ENCODE measurements around the gene SECISBP2. TPM values are rescaled to one million over a fixed set of nuclear protein-coding genes. Genes with fewer than 3 reads are reported as not detected.

Gene SECISBP2
- total RNA-seq, 1 donor from 2014 or later: 16.4 TPM

DNA sequence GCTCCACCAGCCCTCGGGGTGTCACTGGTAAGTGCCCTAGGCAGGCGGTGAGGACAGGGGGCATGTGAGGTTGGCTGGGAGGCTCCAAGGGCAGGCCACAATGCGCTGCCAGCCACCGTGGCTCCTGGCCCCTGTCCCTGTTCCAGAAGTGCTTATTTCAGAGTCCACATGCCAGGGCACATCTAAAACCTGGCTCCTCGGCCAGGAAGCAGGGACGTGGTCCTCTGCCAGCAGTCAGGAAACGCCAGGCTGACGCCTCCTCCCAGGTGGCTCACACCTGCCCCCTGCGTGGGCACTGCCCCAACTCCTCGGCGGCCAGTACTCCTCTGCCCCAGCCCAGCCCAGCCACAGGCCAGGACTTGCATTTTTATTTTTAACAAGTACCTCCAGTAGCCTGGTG is 68.5 kb downstream of the SECISBP2 start:
- DNase-seq (ENCODE audit: missing footprints) (no peak), ATAC-seq (peak; percentile 79)
- intact Hi-C loops (cut with DNase I): loop anchor here (10.0 kb wide), 2 partner anchors 108 to 158 kb away; partner anchors contain the start of gene SEMA4D

GRCh38 chr9:89387197-89387849 is 69.0 kb downstream of the SECISBP2 start:
- intact Hi-C loops (cut with DNase I): loop anchor here (10.0 kb wide), 2 partner anchors 107 to 157 kb away; partner anchors contain the start of gene SEMA4D
- no peak for DNase-seq (ENCODE audit: missing footprints)

DNA sequence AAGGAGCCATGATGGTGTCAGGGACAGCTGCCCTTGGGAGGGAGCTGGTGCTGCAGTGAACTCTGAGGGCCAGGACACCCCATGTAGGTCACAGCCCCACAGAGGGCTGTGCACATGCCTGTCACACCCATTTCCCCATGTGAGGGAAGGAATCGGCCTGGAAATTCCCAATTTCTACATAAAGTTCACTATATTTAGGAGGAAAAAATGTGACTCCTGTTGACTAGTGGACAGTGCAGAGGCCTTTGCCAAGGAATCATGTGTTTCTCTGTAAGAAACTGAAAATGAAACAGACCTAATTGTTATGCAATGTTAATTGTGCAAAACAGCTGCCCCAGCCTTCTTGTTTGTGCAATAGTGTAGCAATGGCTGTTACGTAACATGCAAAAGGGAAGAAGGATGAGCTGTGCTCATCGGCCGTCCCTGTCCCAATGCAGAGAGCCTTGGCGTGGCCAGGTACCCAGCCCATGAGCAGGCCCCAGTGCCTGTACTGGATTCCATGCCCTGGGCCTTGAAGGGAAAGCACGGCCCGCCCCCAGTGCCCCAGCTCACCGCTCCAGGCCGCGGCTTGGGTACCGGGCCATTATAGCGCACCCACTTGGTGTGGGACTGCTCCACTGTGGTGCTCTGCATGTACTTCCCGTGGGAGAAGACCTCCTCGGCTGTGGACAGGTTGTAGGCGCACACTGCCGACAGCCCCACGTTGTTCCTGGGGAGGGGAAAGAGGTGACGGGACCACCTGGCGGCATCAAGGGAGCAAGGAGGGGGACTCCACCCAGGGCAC is 70.0 kb downstream of the SECISBP2 start:
- DNase-seq (ENCODE audit: missing footprints) (peak; percentile 84), ATAC-seq (peak; percentile 77)
- intact Hi-C loops (cut with DNase I): loop anchor here (10.0 kb wide), 2 partner anchors 107 to 157 kb away; partner anchors contain the start of gene SEMA4D

More at GRCh38 chr9:89387197-89387849, 69.0 kb downstream of the SECISBP2 start:
- ATAC-seq: no peak

- DNase-seq (ENCODE audit: missing footprints) (no peak), ATAC-seq (no peak)
These were observed 70.5 kb downstream of the SECISBP2 start for GRCh38 chr9:89388868-89389177.

DNA sequence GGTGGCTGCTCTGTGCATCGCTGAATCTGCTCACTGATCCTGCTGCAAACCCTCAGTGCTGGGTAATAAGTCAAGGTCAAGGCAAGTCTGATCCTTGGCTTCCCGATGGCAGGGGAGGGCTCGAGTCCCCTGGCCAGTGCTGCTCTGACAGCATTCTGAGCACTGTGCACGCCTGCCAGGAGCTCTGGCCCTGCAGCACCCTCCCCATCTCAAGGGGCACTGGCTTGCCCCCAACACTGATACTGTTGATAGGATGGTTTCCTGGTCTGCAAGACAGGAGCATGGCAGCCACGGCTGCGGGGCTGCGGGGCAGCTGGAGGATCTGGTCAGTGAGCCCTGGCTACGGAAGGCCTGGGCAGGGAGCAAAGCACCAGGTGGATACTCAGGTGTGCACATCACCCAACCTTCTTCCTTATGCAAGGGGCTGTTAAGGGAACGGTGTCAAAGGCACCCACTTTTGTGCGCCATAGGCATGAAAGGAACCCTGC is 71.8 kb downstream of the SECISBP2 start:
- DNase-seq (ENCODE audit: missing footprints) (no peak), ATAC-seq (no peak)
- intact Hi-C loops (cut with DNase I): no loop called here

More at GRCh38 chr9:89388868-89389177, 70.5 kb downstream of the SECISBP2 start:
- intact Hi-C loops (cut with DNase I): loop anchor here (10.0 kb wide), 2 partner anchors 106 to 156 kb away; partner anchors contain the start of gene SEMA4D

- ATAC-seq: no peak
These were observed 72.3 kb downstream of the SECISBP2 start for GRCh38 chr9:89390578-89391116.

GRCh38 chr9:89391585-89391984 is 73.3 kb downstream of the SECISBP2 start:
- intact Hi-C loops (cut with DNase I): no loop called here
- ATAC-seq: no peak

More at GRCh38 chr9:89390578-89391116, 72.3 kb downstream of the SECISBP2 start:
- intact Hi-C loops (cut with DNase I): no loop called here
- DNase-seq (ENCODE audit: missing footprints): no peak

GRCh38 chr9:89394412-89394811 is 76.1 kb downstream of the SECISBP2 start:
- intact Hi-C loops (cut with DNase I): no loop called here
- ATAC-seq (no peak), DNase-seq (ENCODE audit: missing footprints) (no peak)

More at GRCh38 chr9:89391585-89391984, 73.3 kb downstream of the SECISBP2 start:
- DNase-seq (ENCODE audit: missing footprints): no peak

GRCh38 chr9:89395931-89396710 is 77.8 kb downstream of the SECISBP2 start:
- ATAC-seq (no peak), DNase-seq (ENCODE audit: missing footprints) (no peak)
- intact Hi-C loops (cut with DNase I): no loop called here

- no peak for DNase-seq (ENCODE audit: missing footprints)
- intact Hi-C loops (cut with DNase I): no loop called here
- ATAC-seq: no peak
These were observed 79.2 kb downstream of the SECISBP2 start for GRCh38 chr9:89397471-89397870.

GRCh38 chr9:89398621-89399020 is 80.3 kb downstream of the SECISBP2 start:
- intact Hi-C loops (cut with DNase I): no loop called here
- no peak for DNase-seq (ENCODE audit: missing footprints)
- ATAC-seq: no peak

GRCh38 chr9:89400403-89401116 is 82.3 kb downstream of the SECISBP2 start:
- ATAC-seq: peak; percentile 59
- no peak for DNase-seq (ENCODE audit: missing footprints)
- intact Hi-C loops (cut with DNase I): no loop called here

GRCh38 chr9:89402695-89403427 is 84.6 kb downstream of the SECISBP2 start:
- ATAC-seq (no peak), DNase-seq (ENCODE audit: missing footprints) (no peak)
- intact Hi-C loops (cut with DNase I): no loop called here

DNA sequence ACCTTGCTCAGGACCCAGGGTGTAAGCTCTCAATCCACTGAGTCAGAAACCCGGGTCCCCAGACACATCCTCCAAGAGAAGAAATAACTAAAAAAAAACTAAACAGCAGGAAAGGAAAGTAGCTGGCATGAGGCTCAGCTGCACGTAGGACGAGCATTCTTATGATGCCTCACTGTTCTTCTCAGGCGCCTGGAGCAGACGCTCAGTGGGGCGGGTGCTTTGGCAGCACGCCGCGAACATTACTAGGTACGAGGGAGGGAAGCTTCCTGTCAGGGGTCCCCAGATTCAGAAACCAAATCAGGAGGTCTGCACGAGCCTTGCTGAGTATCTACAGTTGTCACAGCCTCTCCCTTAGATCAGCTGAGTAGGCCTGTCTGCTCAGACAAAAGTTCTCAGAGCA is 85.8 kb downstream of the SECISBP2 start:
- DNase-seq (ENCODE audit: missing footprints): no peak
- no peak for ATAC-seq
- intact Hi-C loops (cut with DNase I): no loop called here

DNA sequence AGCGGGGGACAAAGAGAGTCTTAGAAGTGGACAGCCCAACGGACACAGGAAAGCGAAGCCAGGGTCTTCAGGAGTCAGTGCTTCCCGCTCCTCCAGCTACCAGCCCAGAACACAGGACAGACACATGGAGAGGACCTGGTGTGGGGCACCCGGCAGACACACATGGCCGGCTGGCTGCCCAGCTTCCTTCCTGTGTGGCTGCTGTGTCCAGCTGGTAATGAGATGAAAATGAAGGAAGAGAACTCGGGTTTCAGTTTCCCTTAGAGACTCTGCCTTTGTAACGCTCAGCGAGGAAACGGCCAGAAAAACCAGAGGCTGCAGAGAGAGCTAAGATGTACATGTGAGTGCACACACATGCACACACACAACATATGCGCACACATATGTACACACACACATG is 87.5 kb downstream of the SECISBP2 start:
- intact Hi-C loops (cut with DNase I): no loop called here
- DNase-seq (ENCODE audit: missing footprints) (no peak), ATAC-seq (peak; percentile 61)

- ATAC-seq (no peak), DNase-seq (ENCODE audit: missing footprints) (no peak)
- intact Hi-C loops (cut with DNase I): no loop called here
These were observed 88.8 kb downstream of the SECISBP2 start for GRCh38 chr9:89407070-89407469.

DNA sequence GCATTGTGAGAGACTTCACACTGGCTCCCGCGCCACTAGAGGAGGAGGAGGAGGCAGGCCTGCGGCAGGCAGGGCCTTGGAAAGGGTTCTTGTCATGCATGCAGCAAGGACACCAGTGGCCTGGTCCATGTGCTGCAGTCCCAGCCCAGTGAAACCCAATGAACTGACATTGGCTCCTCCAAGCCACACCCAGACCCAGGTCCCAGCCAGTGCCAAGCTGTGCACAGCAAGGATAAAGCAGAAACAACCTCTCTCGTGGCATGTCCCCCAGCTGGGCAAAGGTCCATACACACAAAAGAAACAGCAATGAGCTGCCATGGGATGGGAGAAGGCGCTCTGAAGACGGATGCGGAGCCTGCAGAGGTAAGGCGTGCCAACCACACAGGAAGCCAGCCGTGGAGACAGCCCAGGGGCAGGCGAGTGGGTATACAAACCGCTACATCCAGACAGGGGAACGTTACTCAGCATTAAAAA is 90.4 kb downstream of the SECISBP2 start:
- no peak for ATAC-seq
- DNase-seq (ENCODE audit: missing footprints): no peak
- intact Hi-C loops (cut with DNase I): no loop called here

Data from Right ventricle myocardium inferior (tissue), 1 donor.